Esophagus muscularis mucosa (tissue), 4 donors: Measurements from ENCODE around the gene CENPP. TPM values are rescaled to one million over a fixed set of nuclear protein-coding genes. Genes with fewer than 3 reads are reported as not detected.
"Not testable (repeated sequence)": the region's sequence is repeated elsewhere in the genome, so short reads cannot be mapped to it uniquely, and the experiment has no call there.

Experiments used
- DNase-seq: peaks from one replicate; pipeline ENCODE4 v3.0.0-alpha.2; 2017; ENCODE audit errors: extremely low spot score
- H3K27ac ChIP-seq, 4 donors: fragments of 200-600 bp; sonication (generic); replicated peaks in 1 of 4; 1 replicate in 3 of 4; 2 replicates in 1 of 4; pipeline ENCODE4 v1.5.1; 2016 to 2019; ENCODE audit warnings: mild to moderate bottlenecking in 1 of 4
- H3K27me3 ChIP-seq, 4 donors: fragments of 200-600 bp; sonication (generic); one replicate each; pipeline versions ENCODE4 v1.5.1 to v1.6.0; 2016 to 2019
- H3K36me3 ChIP-seq, 4 donors: fragments of 200-600 bp; sonication (generic); one replicate each; pipeline ENCODE4 v1.5.1; 2016 to 2019
- H3K4me1 ChIP-seq, 4 donors: fragments of 200-600 bp; sonication (generic); one replicate each; pipeline ENCODE4 v1.5.1; 2016 to 2019
- H3K4me3 ChIP-seq, 4 donors: fragments of 200-600 bp; sonication (generic); 1 replicate in 2 of 4; 2 replicates in 2 of 4; pipeline ENCODE4 v1.5.1; 2016 to 2019; ENCODE audit warnings: mild to moderate bottlenecking in 4 of 4, moderate library complexity in 1 of 4
- H3K9me3 ChIP-seq, 4 donors: fragments of 200-600 bp; sonication (generic); 1 replicate in 3 of 4; 2 replicates in 1 of 4; pipeline ENCODE4 v1.5.1; 2016 to 2019
- CTCF ChIP-seq, 3 experiments: fragments of 200-600 bp in 2 of 3; fragments of 450-650 bp in 1 of 3; sonication (generic) in 2 of 3; IDR thresholded peaks; one replicate each; pipeline ENCODE4 v1.5.1; 2017 to 2019; ENCODE audit warnings: antibody characterized with exemption in 3 of 3, mild to moderate bottlenecking in 2 of 3, moderate library complexity in 1 of 3
- EP300 ChIP-seq: sonication (generic); formaldehyde crosslinking; IDR thresholded peaks from one replicate; pipeline ENCODE4 v1.6.1; 2017; ENCODE audit warnings: antibody characterized with exemption
- POLR2A ChIP-seq: fragments of 450-650 bp; IDR thresholded peaks from one replicate; pipeline ENCODE4 v1.6.1; 2017; ENCODE audit warnings: antibody characterized with exemption, moderate library complexity, mild to moderate bottlenecking, low read depth
- POLR2AphosphoS5 ChIP-seq, 2 donors: sonication (generic); formaldehyde crosslinking; IDR thresholded peaks; one replicate each; pipeline ENCODE4 v1.6.1; 2017; ENCODE audit warnings: antibody characterized with exemption in 2 of 2
- WGBS: methylation state at CpG from one replicate; pipeline ENCODE4 v1.1.5; 2018; 5-methylcytosine and 5-hydroxymethylcytosine counted together
- intact Hi-C: fragments of 100-400 bp; cut with DNase I; formaldehyde crosslinking; loops from one replicate; pipeline ENCODE4 v1.15.1; 2023
- total RNA-seq, 4 donors: library from RNA; depleted of rRNA; stranded (reverse); fragments of >200 nt; gene quantifications; one replicate each; pipeline versions ENCODE4 v1.1.0 to v1.2.1, GENCODE V29; 2016

Gene CENPP
- total RNA-seq, 4 donors from 2014 or later, result 1.0 to 5.8 (median 2.0) TPM

GRCh38 chr9:92564504-92564903 lies 238.8 kb downstream of the CENPP start:
- intact Hi-C loops, result no loop called here
- Histone ChIP-seq H3K4me3 (no peak overlapping the region), H3K27me3 (no peaks in the 10 kb centered on the region), H3K4me1 (peaks cover 0 to 28% (median 20%) of the 10 kb centered on the region in 4 donors), H3K27ac (no peak overlapping the region), H3K9me3 (peaks cover 0 to 8% (median 0%) of the 10 kb centered on the region in 4 donors), H3K36me3 (no peaks in the 10 kb centered on the region)
- no peak for DNase-seq
- TF ChIP-seq POLR2A (no peak), EP300 (no peak), POLR2AphosphoS5 (IDR thresholded peaks at IDR 0.05) (no peak), CTCF (IDR thresholded peaks at IDR 0.05) (no peak)

- H3K27ac ChIP-seq, result no peak overlapping the region
- H3K27me3 ChIP-seq, result no peaks in the 10 kb centered on the region
- peaks cover 0 to 8% (median 0%) of the 10 kb centered on the region in 4 donors for H3K9me3 ChIP-seq
- TF ChIP-seq POLR2A (no peak), POLR2AphosphoS5 (IDR thresholded peaks at IDR 0.05) (no peak), EP300 (no peak), CTCF (IDR thresholded peaks at IDR 0.05) (no peak)
- H3K4me3 ChIP-seq, result no peak overlapping the region
- intact Hi-C loops, result no loop called here
- H3K4me1 ChIP-seq, result peaks cover 0 to 28% (median 20%) of the 10 kb centered on the region in 4 donors
- no peaks in the 10 kb centered on the region for H3K36me3 ChIP-seq
- DNase-seq, result no peak
- WGBS, result 63% methylated on average over 2 of the region's 2 CpGs
Observed at GRCh38 chr9:92564982-92565381, 239.2 kb downstream of the CENPP start.

- H3K4me3 ChIP-seq, DNase-seq, H3K27ac ChIP-seq, intact Hi-C loops, H3K27me3 ChIP-seq, H3K9me3 ChIP-seq, H3K4me1 ChIP-seq, H3K36me3 ChIP-seq: not testable (repeated sequence)
- 82% methylated on average over 2 of the region's 2 CpGs for WGBS
Observed at GRCh38 chr9:92571871-92572270, 246.1 kb downstream of the CENPP start.

GRCh38 chr9:92573612-92574011 lies 247.9 kb downstream of the CENPP start:
- H3K4me3 ChIP-seq, intact Hi-C loops, H3K27ac ChIP-seq, DNase-seq, H3K27me3 ChIP-seq, H3K4me1 ChIP-seq, H3K36me3 ChIP-seq, H3K9me3 ChIP-seq: not testable (repeated sequence)
- WGBS, result 97% methylated on average over 14 of the region's 14 CpGs

GRCh38 chr9:92576175-92576574 lies 250.4 kb downstream of the CENPP start:
- Histone ChIP-seq H3K27me3 (no peaks in the 10 kb centered on the region), H3K4me1 (peaks cover 0 to 8% (median 3%) of the 10 kb centered on the region in 4 donors), H3K36me3 (no peaks in the 10 kb centered on the region), H3K4me3 (no peak overlapping the region), H3K9me3 (no peaks in the 10 kb centered on the region), H3K27ac (no peak overlapping the region)
- WGBS, result 65% methylated on average over 1 of the region's 1 CpG
- intact Hi-C loops, result no loop called here
- DNase-seq, result no peak
- TF ChIP-seq CTCF (IDR thresholded peaks at IDR 0.05), result no peak
- no peak for TF ChIP-seq POLR2A
- no peak for TF ChIP-seq POLR2AphosphoS5 (IDR thresholded peaks at IDR 0.05)
- TF ChIP-seq EP300, result no peak

GRCh38 chr9:92589923-92590322 lies 264.2 kb downstream of the CENPP start:
- 58% methylated on average over 1 of the region's 1 CpG for WGBS
- TF ChIP-seq EP300, result no peak
- TF ChIP-seq POLR2A, result no peak
- TF ChIP-seq CTCF (IDR thresholded peaks at IDR 0.05), result no peak
- no peak for TF ChIP-seq POLR2AphosphoS5 (IDR thresholded peaks at IDR 0.05)
- Histone ChIP-seq H3K27ac (peak overlapping the region; percentile 28 to 68 (median 49)), H3K4me1 (peaks cover 23 to 35% (median 27%) of the 10 kb centered on the region in 4 donors), H3K4me3 (no peak overlapping the region), H3K36me3 (no peaks in the 10 kb centered on the region), H3K27me3 (no peaks in the 10 kb centered on the region), H3K9me3 (peaks cover 0 to 5% (median 0%) of the 10 kb centered on the region in 4 donors)
- DNase-seq, result no peak
- intact Hi-C loops, result no loop called here
